HCT116 (cell line): ENCODE results near the gene NAA35.

Experiments
- CEBPB ChIP-seq: IDR thresholded peaks from 2 replicates; pipeline ENCODE4 v1.6.1; 2012; ENCODE audit warnings: low read depth
- POLR2AphosphoS5 ChIP-seq: IDR thresholded peaks from 2 replicates; pipeline ENCODE4 v1.6.1; 2011; ENCODE audit warnings: mild to moderate bottlenecking, low read depth, low read length, moderate library complexity

- TF ChIP-seq POLR2AphosphoS5 (no peak), CEBPB (no peak)
Observed at GRCh38 chr9:85900504-85901201, 40.3 kb upstream of the NAA35 start.
